Neural progenitor cell (in vitro differentiated cells): ENCODE data around the gene PHEX.

Experiments used
- EZH2 ChIP-seq: fragments of 200-600 bp; sonication (generic); IDR thresholded peaks from 2 replicates; pipeline ENCODE4 v1.6.1; 2017; ENCODE audit warnings: antibody characterized with exemption, mild to moderate bottlenecking, moderate library complexity
- EZH2phosphoT487 ChIP-seq: fragments of 200-600 bp; sonication (generic); IDR thresholded peaks from 2 replicates; pipeline ENCODE4 v1.6.1; 2017; ENCODE audit warnings: antibody characterized with exemption
- TF ChIP-seq, protein P1 (sequence below): fragments of 200-600 bp; sonication (generic); IDR thresholded peaks from 2 replicates; pipeline ENCODE4 v1.5.1; 2017; ENCODE audit warnings: antibody characterized with exemption, mild to moderate bottlenecking

- TF ChIP-seq, protein P1, sequence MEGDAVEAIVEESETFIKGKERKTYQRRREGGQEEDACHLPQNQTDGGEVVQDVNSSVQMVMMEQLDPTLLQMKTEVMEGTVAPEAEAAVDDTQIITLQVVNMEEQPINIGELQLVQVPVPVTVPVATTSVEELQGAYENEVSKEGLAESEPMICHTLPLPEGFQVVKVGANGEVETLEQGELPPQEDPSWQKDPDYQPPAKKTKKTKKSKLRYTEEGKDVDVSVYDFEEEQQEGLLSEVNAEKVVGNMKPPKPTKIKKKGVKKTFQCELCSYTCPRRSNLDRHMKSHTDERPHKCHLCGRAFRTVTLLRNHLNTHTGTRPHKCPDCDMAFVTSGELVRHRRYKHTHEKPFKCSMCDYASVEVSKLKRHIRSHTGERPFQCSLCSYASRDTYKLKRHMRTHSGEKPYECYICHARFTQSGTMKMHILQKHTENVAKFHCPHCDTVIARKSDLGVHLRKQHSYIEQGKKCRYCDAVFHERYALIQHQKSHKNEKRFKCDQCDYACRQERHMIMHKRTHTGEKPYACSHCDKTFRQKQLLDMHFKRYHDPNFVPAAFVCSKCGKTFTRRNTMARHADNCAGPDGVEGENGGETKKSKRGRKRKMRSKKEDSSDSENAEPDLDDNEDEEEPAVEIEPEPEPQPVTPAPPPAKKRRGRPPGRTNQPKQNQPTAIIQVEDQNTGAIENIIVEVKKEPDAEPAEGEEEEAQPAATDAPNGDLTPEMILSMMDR = no peak
- no peak for TF ChIP-seq EZH2
- TF ChIP-seq EZH2phosphoT487 = no peak
Observed at GRCh38 chrX:22300130-22300529, 268.0 kb downstream of the PHEX start.
